HTERT RPE-1 (cell line): ENCODE results near the gene MEAK7.

ENCODE experiments used
- in situ Hi-C: fragments of 300-500 bp; cut with MboI; formaldehyde crosslinking; loops from 4 replicates; pipeline ENCODE4 v1.14.3; 2020; ENCODE audit warnings: low sequenced_read_pairs

Gene MEAK7

DNA sequence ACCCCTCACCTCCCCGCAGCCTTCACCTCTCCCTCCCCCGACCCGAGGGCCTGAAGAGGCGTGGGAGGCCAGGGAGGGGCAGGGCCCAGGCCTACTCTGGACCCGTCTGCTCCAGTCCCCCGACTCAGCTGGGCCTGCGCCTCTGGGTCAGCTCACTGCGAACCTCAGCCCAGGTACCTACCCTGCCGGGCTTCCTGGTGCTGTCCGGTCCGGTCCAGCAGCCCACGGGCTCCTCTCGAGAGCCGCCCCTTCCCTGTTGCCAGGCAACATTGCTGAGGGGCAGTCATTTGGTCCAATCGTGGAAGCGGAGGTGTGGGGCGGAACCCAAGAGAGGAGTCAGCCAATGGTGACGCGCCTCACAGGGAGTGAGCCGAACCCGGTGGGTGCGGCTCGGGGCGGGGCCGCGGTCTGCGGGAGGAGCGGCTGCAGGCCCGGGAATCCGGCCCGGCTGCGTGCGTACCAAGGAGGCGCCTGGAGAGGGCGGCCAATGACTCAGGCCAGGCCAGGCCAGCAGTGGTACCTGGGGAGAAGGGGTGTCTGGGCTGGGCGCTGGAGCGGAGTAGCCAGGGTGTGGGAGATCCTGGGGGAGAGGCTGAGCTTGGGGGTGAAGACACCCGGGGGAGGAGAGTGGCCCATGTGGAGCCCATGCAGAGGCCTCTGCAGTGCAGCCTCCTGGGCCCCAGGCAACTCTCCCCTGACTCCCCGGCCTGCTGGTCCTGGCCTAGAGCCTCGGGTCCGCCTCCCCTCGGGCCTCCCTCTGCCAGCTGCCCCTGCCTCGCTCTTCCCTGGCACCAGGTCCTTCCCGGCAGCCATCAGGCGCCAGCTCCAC, at the start of gene MEAK7:
MEAK7 (minus strand) TSS at position 240 of the 829 bp plus-strand sequence. CDS start 6,573 bp downstream, outside the sequence.
- in situ Hi-C loops: no loop called here

GRCh38 chr16:84553873-84554399, 49.5 kb upstream of the MEAK7 start:
- in situ Hi-C loops: no loop called here

GRCh38 chr16:84552135-84552534, 47.7 kb upstream of the MEAK7 start:
- in situ Hi-C loops: no loop called here

- in situ Hi-C loops: no loop called here
These were observed 45.6 kb upstream of the MEAK7 start for GRCh38 chr16:84550096-84550495.

DNA sequence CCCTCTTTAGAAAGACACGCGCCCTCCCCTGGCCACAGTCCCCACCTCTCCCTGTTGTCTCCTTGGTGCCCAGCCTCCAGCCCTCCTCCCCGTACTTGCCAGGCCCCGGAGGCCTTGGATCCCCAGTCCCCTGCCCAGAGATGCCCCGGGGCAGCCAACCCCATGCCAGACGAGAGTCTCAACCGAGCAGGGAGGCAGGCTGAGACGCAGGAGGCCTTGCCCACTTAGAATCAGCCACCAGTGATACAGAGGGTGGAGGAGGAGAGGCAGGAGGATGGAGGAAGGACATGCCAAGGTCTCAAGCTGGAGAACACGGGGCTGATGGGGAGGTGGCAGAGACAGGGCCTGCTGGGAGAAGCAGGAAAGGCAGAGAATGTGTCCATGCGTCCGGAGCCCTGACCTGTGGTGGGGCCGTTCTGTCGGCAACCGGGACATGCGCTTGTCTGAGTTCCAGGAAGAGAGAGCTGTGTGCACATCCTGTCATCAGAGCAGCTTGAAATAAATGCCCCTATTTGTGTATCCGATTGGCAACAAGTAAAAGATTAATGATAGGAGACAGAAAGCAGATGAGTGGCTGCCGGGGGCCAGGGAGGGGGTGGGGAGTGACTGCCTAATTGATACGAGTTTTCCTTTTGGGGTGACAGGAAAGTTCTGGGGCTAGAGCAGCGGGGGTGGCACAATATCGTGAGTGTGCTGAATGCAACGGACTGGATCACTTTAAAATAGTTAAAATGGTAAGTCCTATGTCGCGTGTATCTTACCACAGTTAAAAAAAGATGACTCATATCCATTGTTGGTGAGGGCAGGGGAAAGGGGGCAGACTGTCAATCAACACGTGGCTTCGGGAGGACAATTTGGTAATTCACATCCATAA, 44.7 kb upstream of the MEAK7 start:
- in situ Hi-C loops: no loop called here

DNA sequence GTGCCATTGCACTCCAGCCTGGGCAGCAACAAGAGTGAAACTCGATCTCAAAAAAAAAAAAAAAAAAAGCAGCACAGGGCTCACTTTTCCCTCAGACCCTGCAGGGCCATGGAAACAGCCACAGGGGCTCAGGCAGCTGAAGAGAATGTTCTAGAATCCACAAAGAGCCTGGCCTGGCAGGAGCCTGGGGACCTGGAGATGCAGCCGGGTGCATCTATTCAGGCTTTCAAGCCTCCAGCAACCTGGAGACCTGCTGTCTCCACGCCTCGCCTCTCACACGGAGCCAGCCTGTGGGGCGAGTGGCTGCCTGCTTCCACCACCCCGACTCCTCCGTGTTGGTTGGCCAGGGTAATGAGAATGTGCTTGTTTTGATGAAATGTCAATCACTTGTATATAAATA, 44.0 kb upstream of the MEAK7 start:
- in situ Hi-C loops: no loop called here

- in situ Hi-C loops: no loop called here
These were observed 43.1 kb upstream of the MEAK7 start for GRCh38 chr16:84547546-84548061.

GRCh38 chr16:84546669-84547545, 42.4 kb upstream of the MEAK7 start:
- in situ Hi-C loops: no loop called here

GRCh38 chr16:84545114-84545737, 40.8 kb upstream of the MEAK7 start:
- in situ Hi-C loops: no loop called here

GRCh38 chr16:84544031-84544773, 39.7 kb upstream of the MEAK7 start:
- in situ Hi-C loops: no loop called here

- in situ Hi-C loops: no loop called here
These were observed 38.8 kb upstream of the MEAK7 start for GRCh38 chr16:84543253-84543652.

GRCh38 chr16:84541999-84542817, 37.7 kb upstream of the MEAK7 start:
- in situ Hi-C loops: no loop called here

DNA sequence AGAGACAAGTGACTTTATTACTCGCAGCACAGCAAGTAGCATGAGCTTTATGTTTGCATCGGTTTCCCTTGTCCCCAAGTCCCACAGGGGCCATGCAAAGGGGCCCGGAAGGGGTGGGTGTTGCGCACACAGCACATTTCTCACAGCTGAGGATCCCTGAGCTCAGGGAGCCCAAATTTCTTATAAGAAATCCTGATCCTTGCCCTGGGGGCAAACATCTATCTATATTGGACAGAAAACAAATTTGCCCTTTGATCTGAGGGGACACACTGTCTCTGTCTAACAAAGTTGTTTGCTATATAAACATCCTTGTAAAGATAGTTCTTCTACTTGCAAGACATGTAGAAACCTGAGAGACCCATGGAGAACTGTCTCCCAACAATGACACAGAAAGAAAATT, 35.7 kb upstream of the MEAK7 start:
- in situ Hi-C loops: no loop called here

GRCh38 chr16:84538222-84538840, 33.9 kb upstream of the MEAK7 start:
- in situ Hi-C loops: no loop called here

DNA sequence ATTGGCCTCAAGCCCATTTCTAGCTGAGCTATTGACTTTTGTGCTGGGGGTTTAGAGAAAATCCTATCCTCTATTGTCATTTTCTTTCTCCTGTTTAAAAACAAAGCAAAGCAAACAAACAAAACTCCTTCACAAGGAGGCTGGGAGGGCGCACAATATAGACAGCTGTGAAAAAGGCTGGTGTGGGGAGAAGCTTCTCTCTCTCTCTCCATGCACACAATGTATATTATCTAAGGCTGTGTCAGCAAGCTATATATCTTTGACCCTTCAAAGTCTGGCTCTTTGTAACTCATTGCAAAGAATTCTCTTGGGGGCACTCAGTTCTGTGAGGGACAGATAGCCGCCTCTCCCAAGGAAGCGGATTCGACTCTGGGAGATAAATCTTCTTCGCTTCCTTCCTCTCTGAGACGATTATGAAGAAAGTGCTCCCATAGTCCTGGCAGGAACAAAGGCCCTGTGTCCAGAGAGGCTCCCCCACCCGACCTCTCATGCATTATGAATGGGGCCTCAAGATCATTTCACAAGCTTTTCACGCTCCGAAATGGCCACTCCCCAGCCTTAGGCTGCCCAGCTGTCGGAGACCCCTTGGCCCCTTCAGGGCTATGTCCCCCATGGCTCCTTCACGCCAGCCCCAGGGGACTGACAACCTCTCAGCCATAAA, 33.2 kb upstream of the MEAK7 start:
- in situ Hi-C loops: no loop called here

GRCh38 chr16:84535851-84536250, 31.4 kb upstream of the MEAK7 start:
- in situ Hi-C loops: no loop called here

GRCh38 chr16:84535408-84535807, 30.9 kb upstream of the MEAK7 start:
- in situ Hi-C loops: no loop called here
